NCI-H446 (cell line): ENCODE measurements around the gene CRYBA2.

Experiments
- DNase-seq, 2 experiments: peaks; one replicate each; lab custom pipeline; 2025; lab: John Stamatoyannopoulos, UW

The CRYBA2 gene

DNA sequence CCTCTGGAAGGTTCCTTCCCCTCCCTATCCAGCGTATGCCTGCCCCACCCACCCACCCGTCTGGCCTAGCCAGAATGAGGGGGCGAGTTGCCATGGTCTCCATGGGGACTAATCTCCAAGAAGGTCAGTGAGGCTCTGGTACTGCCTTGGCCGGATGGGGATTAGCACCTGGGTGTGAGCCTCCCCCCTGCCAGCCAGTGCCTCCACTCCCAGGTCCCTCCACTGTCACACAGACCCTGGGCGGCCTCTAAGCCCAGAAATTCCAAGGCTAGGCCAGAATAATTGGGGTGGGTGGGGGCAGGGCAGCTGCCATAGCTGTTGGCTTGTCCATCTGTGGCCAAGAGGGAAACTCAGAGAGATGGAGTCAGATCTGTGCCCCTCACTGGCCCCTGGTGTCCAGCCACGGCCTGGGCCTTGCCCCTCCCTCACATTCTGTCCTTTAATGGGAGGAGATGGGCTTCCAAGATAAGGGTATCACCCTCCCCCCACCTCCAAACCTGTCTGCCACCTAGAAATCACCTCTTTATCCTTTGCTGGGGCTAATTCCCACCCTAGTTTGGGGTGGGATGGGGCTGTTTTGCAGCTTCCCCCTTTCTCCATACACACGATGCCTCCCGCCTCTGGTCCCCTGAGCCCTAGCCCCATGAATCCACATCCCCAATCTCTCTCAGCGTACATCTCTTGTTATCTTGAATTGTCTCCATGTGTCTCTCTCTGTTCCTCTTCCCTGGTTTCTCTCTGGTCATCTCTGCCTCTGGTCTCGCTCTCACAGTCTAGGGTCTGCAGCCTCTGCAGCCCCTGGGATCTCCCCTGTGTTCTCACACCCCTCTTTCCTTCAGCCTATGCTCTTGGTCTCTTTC is 6.0 kb upstream of the CRYBA2 start:
- DNase-seq: no peak

DNA sequence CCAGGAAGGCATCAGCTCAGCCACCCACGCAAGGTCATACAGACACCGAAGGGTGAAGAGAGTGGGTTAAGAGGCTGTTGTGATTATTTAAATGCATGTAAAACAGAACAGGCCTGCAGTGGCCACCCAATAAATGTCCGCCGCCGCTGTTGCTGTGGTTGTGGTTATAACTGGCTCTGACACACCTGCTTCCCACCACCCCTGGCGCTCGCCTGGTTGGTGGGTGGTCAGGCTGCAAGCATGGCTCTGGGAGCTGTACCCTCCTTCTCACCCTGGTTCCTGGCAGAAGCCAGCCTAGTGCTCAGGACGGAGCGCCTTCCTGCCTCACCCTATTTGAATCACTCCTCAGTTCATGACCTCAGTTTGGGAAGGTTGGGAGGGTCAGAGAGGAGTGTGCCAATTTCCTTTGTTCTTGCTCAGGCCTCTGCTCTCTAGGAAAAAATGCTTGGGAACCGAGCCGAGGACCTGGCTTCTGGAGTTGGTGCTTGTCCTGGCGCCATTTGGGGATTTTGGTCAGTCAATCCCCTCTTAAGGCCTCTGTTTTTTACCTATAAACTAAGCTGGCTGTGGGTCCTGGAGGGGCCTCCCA is 5.3 kb upstream of the CRYBA2 start:
- no peak for DNase-seq

DNA sequence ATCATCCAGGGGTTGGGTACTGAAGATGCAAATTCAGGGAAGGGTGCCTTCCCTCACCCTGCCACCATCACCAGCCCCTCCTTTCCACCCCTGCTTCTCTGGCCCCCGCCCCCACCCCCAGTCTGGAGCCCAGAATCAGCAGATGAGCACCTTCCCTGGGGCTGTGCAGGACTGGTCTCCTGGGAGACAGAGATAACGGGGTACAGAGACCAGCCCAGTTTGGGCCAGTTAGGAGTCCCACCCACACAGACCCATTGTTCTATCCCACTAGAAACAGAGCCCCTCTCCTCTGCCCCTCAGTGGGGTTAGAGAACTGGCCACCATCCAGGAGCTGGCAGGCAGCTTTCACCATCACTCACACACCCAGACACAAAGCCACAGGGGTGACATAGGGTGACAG is 4.5 kb upstream of the CRYBA2 start:
- no peak for DNase-seq

DNA sequence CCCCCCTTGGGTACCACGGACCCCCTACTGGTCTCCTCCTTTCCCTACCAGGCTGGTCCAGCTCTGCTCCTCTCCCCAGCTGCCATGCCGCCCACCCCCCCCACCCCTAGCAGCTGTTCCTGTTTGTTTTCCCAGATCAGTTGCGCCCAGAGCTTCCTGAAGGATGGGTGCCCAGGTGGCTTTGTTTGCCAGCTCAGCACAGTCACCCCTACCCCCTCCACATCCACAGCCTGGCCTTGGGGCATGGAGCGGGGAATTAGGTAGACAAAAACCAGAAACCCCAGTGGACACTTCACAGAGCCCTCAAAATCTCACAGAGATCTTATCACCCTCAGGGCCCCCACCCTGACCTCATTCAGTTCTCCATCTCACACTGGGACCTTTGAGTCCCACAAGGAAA is 3.7 kb upstream of the CRYBA2 start:
- DNase-seq: peak in 1 of 2 experiments; percentile 48

DNA sequence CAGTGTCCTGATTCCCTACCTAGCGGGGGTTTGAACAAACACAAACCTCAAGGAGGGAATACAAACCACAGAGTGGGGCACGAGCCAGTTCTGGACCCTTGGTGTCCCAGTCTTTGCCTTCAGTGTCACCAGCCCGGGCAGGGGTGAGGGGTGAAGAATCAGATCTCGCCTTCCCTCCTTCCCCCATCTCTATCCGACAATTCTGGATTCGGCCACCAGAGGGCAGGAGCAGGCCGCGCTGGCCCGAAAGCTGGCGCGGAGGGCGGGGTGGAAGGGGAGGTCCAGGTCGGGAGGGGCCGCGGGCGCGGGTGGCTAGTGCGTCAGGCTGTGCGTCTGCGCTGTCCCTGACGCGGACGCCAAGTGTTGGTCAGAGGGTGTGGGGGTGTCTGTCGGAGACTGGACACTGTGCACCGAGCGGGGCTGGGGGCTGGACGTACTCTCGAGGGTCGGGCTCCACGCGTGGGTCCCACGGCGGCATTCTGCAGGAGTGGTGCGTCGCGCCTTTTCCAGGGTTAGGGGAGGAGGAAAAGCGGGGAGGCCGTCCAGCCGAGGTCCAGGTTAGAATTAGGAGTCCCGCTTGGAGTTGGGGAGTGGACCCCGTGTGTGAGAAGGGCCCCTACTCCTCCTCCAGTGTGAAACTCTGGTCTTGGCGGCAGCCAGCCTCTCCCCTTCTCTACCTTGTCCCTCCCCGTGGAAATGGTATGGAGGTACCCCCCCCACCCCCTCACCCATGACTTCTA is 2.9 kb upstream of the CRYBA2 start:
- peak; percentile 61 to 90 for DNase-seq

DNA sequence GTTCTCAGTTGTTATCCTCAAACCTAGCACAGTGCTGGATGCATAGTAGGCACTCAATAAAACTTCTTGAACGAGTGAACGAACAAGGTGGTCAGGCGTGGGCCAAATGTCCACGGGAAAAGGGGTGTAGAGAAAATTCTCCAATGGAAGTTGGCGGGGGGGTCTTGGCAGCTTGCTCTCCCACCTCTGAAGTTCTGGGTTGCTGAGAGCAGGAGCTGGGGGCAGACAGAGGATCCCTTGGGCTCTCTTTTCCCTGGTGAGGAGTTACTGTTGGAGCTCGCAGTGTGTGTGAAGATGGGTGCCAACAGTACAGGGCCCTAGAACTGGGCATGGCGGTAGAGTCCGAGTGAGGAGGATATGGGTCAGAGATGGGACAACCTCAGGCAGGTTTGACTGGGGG is 2.3 kb upstream of the CRYBA2 start:
- no peak for DNase-seq

DNA sequence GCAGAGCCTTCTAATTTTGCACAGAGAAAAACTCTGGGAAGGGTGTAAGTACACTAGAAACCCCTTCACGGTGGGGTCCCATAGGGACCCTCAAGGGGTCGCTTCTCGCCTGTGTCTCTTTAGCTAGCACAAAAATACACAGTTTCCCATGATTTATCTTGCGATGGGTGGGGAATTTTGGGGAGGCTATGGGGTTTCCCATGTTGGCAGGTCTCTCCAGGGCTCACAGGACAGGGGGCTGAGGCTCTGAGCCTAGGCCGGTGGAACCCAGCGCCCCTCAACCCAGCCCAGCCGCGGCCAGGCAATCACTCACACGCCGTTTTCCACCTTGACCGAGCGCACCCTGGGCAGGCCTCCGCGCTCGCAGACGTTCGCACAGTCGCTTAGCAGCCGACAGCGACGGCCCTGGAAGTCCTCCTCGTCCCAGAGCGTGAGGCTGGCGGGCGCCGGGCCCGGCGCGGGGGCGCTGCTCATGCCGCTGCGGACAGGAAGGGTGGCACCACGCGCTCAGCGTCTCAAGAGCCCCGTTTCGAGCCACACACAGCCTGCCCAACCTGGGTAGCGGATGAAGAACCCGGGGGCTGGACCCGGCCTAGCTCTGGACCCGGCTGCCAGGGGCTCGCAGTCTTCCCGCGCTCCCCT is 398 bp downstream of the CRYBA2 start:
- no peak for DNase-seq

DNA sequence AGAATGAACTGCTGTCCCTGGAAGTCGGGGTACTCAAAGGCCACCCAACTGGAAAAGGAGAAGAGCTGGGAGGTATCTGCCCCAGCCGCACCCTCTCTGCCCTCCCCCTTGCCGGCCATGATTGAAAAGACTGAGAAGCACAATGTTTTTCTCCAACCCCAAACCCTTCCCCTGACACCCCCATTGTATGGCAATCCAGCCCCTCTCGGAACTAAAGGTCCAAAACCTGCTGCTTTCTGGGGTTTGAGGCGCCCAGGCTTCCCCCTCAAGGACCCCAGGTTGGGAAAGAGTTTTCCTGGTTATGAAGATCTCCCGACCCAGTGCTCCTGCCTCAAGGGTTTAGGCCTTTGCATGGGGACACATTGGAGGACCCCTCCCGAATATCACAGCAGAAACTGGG is 1.0 kb downstream of the CRYBA2 start:
- DNase-seq: no peak

DNA sequence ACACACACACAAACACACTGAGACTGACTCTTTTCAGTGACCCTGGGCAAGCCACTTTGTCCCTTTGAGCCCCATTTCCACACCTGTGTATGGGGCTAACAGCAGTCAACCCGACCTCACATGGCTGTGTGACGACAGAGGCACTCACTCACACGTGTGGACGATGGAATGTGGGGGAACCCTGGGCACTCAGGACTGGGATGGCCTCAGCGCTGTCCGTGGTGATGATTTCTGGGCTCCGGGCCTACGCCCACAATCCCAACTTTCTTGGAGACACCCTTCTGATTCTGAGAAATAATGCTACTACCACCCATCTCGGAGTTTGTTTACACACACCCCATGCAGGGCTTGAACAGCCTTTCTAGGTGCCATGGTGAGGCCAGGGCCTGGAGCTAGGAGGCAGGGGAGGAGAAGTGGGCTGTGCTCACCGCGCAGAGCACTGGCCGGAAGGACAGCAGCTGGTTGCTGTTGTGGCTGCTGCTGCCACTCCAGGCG is 1.5 kb downstream of the CRYBA2 start:
- no peak for DNase-seq

DNA sequence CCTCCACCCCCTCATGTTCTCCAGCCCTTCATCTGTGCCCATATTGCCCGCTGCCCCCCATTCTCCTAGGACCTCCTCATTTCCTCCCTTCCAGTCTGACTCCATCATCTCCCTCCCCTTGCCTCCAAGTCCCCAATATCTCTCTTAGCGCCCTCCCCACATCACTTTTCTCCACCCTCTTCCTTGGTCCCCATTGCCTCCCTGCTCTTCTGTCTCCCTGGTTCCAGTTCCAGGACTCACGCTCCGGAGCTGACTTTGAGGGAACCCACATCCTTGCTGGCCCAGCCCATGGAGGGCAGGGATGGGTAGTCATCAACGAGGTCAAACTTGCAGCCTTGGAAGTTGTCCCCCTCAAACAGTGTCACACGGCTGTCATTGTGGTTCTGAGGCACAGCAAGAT is 2.6 kb downstream of the CRYBA2 start:
- DNase-seq: no peak

DNA sequence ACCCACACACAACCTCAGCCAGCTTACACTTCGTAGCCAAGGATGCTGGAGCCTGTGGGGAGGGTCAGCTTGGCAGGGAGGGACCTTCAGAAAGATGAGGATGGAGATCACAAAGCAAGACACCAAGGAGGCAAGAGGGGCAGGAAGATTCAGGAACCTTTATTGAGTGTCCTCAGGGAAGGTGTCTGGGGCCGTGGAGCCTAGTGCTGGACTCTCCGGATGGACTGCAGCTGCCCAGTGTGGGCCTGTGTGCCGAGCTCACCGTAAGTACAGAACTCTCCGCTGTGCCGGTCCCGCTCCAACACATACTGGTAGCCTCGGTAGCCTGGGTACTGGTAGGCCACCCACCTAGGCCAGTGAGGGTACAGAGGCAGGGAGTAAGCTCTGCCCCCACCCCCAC is 3.2 kb downstream of the CRYBA2 start:
- DNase-seq: no peak

DNA sequence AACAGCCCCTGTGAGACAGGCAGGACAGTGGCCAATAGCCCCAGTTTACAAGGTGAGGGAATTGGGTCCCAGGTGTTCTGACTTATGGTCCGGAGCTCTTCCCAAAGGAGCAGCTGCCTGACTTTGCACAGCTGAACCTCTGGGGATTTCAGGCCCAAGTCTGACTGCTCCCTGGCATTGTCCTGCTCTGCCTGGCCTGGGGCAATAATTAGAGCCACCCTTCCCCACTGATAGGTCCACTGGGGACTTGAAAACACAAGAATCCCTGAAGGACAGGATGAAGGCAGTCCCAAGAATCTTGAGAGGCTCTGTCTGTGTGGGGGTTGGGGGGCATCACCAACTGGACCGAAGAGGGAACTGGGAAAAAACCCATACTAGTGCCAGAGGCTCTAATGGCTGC is 4.6 kb downstream of the CRYBA2 start:
- DNase-seq: no peak

DNA sequence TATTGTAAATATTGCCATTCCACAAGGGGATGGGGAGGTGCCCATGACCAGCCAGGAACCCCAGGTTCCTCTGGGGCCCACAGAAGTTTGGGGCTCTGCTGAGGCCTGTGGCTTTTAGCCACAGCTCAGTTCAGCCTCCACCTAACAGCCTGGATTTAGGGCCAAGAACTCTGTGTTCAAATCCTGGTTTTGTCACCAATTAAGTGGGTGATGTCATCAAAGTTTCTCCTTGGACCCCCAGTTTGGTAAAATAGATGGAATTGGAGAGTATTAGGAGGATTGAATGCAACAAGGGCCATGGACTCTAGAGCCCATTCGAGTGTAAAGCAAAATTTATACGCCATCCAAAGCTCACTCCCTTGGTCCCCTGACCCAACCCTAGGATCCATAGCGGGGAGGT is 5.1 kb downstream of the CRYBA2 start:
- DNase-seq: no peak

DNA sequence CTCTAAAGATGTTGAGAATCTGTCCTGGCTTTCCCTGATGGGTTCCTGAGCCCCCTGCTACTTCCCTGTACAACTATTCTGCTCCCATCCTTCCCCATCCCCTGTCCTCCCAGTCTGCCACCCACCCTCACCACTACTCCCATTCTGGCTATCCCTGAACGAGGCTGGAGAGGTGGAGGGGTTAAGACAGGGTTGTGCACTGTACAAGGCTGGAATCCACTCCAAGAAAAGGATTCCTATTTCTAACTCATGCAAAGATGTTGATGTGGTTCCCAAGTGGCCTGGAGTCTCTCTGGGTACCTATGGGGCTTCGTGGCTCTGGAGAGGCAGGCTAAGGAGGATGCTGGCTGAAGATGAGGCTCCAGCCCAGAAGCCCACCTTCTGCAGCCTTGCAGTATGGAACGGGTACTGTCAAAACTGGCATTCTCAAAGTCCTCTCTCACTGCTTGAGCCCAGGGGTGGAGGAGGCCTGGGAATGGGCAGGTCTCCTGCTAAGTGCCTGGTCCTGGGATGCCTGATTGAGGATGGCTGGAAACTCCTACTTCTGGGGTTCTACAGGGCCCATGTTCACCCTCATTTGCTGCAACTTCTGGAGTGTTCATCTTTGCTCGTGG is 7.0 kb downstream of the CRYBA2 start:
- DNase-seq: no peak

DNA sequence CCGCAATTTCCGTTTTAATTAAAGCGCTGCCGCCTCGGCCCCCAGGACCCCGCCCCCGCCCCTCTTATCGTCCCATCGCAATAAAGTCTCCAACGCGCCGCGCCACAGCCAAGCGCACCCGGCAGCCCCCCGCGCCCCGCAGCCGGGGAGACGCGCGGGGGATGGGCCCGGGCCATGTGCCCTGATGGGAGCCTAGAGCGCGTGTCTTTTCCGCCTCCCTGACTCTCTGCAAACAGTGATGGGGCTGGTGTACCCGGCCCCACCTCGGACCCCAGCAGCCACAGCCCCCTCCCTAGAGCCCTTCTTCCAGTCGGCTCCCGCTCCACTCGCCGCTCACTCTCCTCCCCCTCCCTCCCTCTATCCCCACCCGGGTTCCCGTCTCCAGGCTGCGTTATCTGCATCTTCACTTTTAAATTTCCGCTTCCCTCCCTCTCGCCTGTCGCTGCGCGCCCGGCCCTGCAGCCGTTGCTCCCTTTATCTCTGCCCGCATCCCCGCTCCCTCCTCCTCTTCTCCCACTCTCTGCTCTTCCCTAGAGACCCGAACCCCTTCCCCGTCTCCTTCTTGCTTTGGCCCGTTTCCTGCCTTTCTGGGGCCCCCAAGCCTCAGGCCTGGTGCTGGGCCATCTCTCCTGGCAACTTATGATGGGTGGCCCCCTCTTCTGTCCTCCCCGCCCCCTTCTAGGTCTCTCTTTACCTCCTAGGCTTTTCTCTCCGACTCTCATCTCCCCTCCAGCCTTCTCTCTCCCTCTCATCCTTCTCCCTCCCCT is 7.7 kb downstream of the CRYBA2 start:
- no peak for DNase-seq

DNA sequence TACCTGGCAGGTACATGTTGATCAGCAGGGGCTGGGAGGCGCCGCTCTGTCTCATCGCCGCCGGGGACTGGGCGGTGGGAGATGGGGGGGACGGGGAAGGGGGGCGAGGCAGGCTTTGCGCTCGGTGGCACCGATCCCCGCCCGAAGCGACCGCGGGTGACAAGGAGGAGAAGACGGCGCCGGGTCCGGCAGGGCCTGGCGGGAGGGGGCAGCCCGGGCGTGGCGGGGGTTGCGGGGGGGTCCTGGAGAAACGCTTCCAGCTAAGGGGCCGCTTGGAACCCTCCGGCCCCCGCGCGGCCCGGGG is 8.2 kb downstream of the CRYBA2 start, which contains the start of gene FEV:
Gene FEV (minus strand): TSS at position 164 of the 304 bp plus-strand sequence. CDS start 109 bp downstream, at position 55.
- no peak for DNase-seq

DNA sequence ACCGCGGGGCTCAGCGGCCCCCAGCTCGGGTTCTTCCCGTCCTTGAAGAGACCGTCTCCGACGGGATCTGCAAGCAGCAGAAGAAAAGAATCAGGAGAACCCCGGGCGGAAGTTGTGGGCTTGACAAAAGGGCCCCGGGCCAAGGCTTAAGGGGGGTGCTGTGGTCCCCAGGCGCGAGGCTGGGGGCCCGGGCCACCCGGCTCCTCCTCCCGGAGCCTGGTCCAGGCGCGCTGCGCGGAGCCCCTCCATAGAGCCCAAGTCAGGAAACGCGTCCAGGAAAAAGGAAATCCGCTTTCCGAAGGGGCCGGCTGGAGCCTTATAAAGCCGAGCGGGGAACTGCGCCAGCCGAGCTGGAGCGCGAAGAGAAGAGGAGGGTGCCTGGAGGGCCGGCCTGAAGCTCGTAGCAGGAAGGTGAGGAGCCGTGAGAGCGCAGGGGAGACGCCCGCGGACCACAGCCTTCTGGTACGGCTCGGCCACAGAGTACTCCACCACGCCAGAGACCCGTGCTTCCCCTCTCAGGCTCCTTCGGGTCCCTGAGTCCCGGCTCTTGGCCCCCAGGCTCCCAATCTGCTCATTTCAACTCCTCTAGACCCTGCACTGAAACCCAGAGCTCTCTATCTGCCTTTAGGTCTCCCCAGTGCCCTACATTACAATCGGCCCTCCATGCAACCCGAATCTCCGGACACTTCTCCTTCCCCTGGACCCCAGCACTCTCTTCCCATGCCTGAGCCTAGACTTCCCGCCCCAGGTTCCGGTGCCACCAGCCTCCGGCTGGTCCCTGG is 8.8 kb downstream of the CRYBA2 start:
- no peak for DNase-seq

DNA sequence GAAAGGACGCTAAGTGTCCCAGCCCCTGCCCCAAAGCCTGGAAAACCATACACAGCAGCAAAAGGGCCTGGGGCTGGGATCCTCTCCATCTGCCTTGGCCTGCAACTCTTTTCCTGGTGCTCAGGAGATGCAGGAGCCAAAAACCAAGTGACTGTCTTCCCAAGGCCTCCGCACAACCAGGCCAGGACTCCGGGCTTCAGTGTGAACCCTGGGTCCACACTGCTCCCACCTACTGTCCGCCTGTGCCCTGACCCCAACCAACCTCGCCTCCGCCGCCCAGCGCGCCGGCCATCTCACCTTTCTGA is 9.3 kb downstream of the CRYBA2 start:
- DNase-seq: no peak

DNA sequence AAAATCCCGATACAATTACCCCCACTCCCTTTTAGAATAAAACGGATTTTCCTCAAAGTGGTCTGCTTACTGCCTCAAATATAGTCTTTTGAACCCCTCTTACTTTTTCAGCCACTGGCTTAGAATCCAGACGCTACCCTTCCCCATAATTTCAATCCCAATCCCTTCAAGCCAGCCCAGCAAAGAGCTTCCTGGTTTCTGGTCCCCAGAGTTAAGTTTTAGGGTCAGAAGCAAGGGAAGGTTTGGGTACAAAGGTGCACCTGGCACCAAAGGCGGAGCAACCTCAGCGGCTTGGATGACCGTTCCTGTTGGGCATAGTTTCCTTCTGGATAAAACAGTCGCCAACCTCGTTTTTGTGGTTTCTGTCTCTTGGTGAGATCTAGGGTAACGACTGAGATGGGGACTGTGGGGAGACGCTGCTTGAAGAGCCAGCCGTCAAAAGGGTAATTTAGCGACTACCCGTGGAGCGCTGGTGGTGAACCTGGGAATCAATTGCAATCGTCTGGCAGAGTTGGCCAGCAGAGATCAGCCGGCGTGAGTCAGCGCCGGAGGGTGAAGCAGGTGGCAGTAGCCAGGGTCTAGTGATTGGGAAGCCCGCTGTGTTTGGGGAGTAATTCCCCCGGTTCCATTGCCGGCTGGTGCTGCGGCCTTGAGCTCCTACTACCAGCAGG is 9.8 kb downstream of the CRYBA2 start:
- no peak for DNase-seq
